Type B pancreatic cell (in vitro differentiated cells): ENCODE measurements around the gene RTL5. TPM values are rescaled to one million over a fixed set of nuclear protein-coding genes. Genes with fewer than 3 reads are reported as not detected.

ENCODE experiments used
- DNase-seq: peaks from one replicate; pipeline ENCODE4 v3.0.0; 2021; ENCODE audit warnings: mixed read lengths; ENCODE audit not compliant: unreplicated experiment; ENCODE audit errors: extremely low spot score
- H3K27ac Mint-ChIP-seq: 2 replicates; pipeline ENCODE4 v1.8.0; 2021; ENCODE audit warnings: mild to moderate bottlenecking, mixed read lengths
- H3K27me3 Mint-ChIP-seq: 2 replicates; pipeline ENCODE4 v1.8.0; 2021; ENCODE audit warnings: mixed read lengths
- H3K36me3 Mint-ChIP-seq: 2 replicates; pipeline ENCODE4 v1.8.0; 2021; ENCODE audit warnings: mixed read lengths
- H3K4me1 Mint-ChIP-seq: one replicate; pipeline ENCODE4 v1.8.0; 2021; ENCODE audit warnings: mixed read lengths; ENCODE audit not compliant: unreplicated experiment
- H3K4me3 Mint-ChIP-seq: 2 replicates; pipeline ENCODE4 v1.8.0; 2021; ENCODE audit warnings: mild to moderate bottlenecking, mixed read lengths
- H3K9me3 Mint-ChIP-seq: 2 replicates; pipeline ENCODE4 v1.8.0; 2021; ENCODE audit warnings: mixed read lengths
- CTCF ChIP-seq: fragments of 200-600 bp; sonication (generic); conservative IDR thresholded peaks from 2 replicates; pipeline ENCODE4 v1.5.0; 2021; ENCODE audit warnings: antibody characterized with exemption, mild to moderate bottlenecking
- total RNA-seq: library from RNA; stranded (reverse); gene quantifications from 2 replicates; pipeline ENCODE4 v1.2.1, GENCODE V29; 2021; ENCODE audit warnings: low replicate concordance

Gene RTL5
- total RNA-seq, 1 donor from 2014 or later, result 21.9 TPM

- H3K4me3 Mint-ChIP-seq, result no peak overlapping the region
- no peak for TF ChIP-seq CTCF
- DNase-seq, result no peak
- H3K4me1 Mint-ChIP-seq, result peaks cover under 1% of the 10 kb centered on the region
- peaks cover 5% of the 10 kb centered on the region for H3K9me3 Mint-ChIP-seq
- no peak overlapping the region for H3K27ac Mint-ChIP-seq
- no peaks in the 10 kb centered on the region for H3K27me3 Mint-ChIP-seq
- H3K36me3 Mint-ChIP-seq, result no peaks in the 10 kb centered on the region
Observed at GRCh38 chrX:72100051-72100755, 31.5 kb downstream of the RTL5 start.

GRCh38 chrX:72097098-72097497 lies 34.6 kb downstream of the RTL5 start:
- no peak for TF ChIP-seq CTCF
- no peaks in the 10 kb centered on the region for H3K27me3 Mint-ChIP-seq
- DNase-seq, result no peak
- H3K27ac Mint-ChIP-seq, result no peak overlapping the region
- no peaks in the 10 kb centered on the region for H3K36me3 Mint-ChIP-seq
- H3K4me1 Mint-ChIP-seq, result peaks cover 7% of the 10 kb centered on the region
- H3K4me3 Mint-ChIP-seq, result no peak overlapping the region
- H3K9me3 Mint-ChIP-seq, result peaks cover 8% of the 10 kb centered on the region

GRCh38 chrX:72095370-72095769 lies 36.3 kb downstream of the RTL5 start:
- H3K4me3 Mint-ChIP-seq, result no peak overlapping the region
- no peak overlapping the region for H3K27ac Mint-ChIP-seq
- DNase-seq, result no peak
- H3K36me3 Mint-ChIP-seq, result no peaks in the 10 kb centered on the region
- no peak for TF ChIP-seq CTCF
- no peaks in the 10 kb centered on the region for H3K27me3 Mint-ChIP-seq
- H3K4me1 Mint-ChIP-seq, result peaks cover 7% of the 10 kb centered on the region
- H3K9me3 Mint-ChIP-seq, result peaks cover 8% of the 10 kb centered on the region

- H3K27me3 Mint-ChIP-seq, result no peaks in the 10 kb centered on the region
- H3K36me3 Mint-ChIP-seq, result no peaks in the 10 kb centered on the region
- H3K4me3 Mint-ChIP-seq, result no peak overlapping the region
- DNase-seq, result no peak
- peaks cover 7% of the 10 kb centered on the region for H3K4me1 Mint-ChIP-seq
- no peak for TF ChIP-seq CTCF
- H3K9me3 Mint-ChIP-seq, result peaks cover 4% of the 10 kb centered on the region
- H3K27ac Mint-ChIP-seq, result no peak overlapping the region
Observed at GRCh38 chrX:72094894-72095293, 36.8 kb downstream of the RTL5 start.

GRCh38 chrX:72089254-72089653 lies 42.5 kb downstream of the RTL5 start:
- no peak for TF ChIP-seq CTCF
- DNase-seq, result no peak
- Mint-ChIP-seq H3K27me3 (no peaks in the 10 kb centered on the region), H3K9me3 (no peaks in the 10 kb centered on the region), H3K36me3 (peaks cover 5% of the 10 kb centered on the region), H3K4me1 (peaks cover 11% of the 10 kb centered on the region), H3K4me3 (no peak overlapping the region), H3K27ac (no peak overlapping the region)
